Stimulated activated CD8-positive, alpha-beta memory T cell treated with anti-CD3 and anti-CD28 coated beads, Interleukin-7, amount 100 ng/mL, for 1 hour (primary cell): Measurements from ENCODE around the gene RBFA.
"Not testable (repeated sequence)": the region's sequence is repeated elsewhere in the genome, so short reads cannot be mapped to it uniquely, and the experiment has no call there.

ENCODE experiments used
- DNase-seq, 2 donors: peaks; one replicate each; pipeline ENCODE4 v3.0.0-alpha.2; 2020; ENCODE audit warnings: low read depth in 2 of 2

RBFA gene

GRCh38 chr18:80034068-80034851, at the start of gene RBFA:
Gene RBFA (plus strand): TSS chr18:80034434. CDS start chr18:80034496, 62 bp downstream.
- peak; percentile 100 for DNase-seq

GRCh38 chr18:79985172-79985571, 49.1 kb upstream of the RBFA start:
- DNase-seq, result no peak

- no peak for DNase-seq
These were observed 47.5 kb upstream of the RBFA start for GRCh38 chr18:79986726-79987125.

GRCh38 chr18:79987566-79987965, 46.7 kb upstream of the RBFA start:
- no peak for DNase-seq

GRCh38 chr18:79988071-79988450, 46.2 kb upstream of the RBFA start:
- peak; percentile 23 to 39 for DNase-seq

GRCh38 chr18:79988451-79989194, 45.6 kb upstream of the RBFA start, which contains the start of gene TXNL4A:
Gene TXNL4A (minus strand): TSS chr18:79988563. CDS start chr18:79988392, 171 bp downstream.
- peak; percentile 66 to 72 for DNase-seq

- DNase-seq, result no peak
These were observed 45.1 kb upstream of the RBFA start for GRCh38 chr18:79989195-79989497.

- DNase-seq, result no peak
These were observed 42.7 kb upstream of the RBFA start for GRCh38 chr18:79991494-79991893.

GRCh38 chr18:79999701-80000100, 34.5 kb upstream of the RBFA start:
- DNase-seq, result not testable (repeated sequence)

- DNase-seq, result no peak
These were observed 33.4 kb upstream of the RBFA start for GRCh38 chr18:80000877-80001276.

GRCh38 chr18:80002468-80002867, 31.8 kb upstream of the RBFA start:
- DNase-seq, result no peak

GRCh38 chr18:80004600-80005342, 29.5 kb upstream of the RBFA start:
- DNase-seq, result no peak

- DNase-seq, result no peak
These were observed 27.5 kb upstream of the RBFA start for GRCh38 chr18:80006724-80007123.

GRCh38 chr18:80009661-80010550, 24.3 kb upstream of the RBFA start:
- no peak for DNase-seq

- DNase-seq, result no peak
These were observed 23.7 kb upstream of the RBFA start for GRCh38 chr18:80010551-80010906.

- DNase-seq, result not testable (repeated sequence)
These were observed 22.6 kb upstream of the RBFA start for GRCh38 chr18:80011496-80012137.

- DNase-seq, result no peak
These were observed 21.5 kb upstream of the RBFA start for GRCh38 chr18:80012714-80013113.

- no peak for DNase-seq
These were observed 11.6 kb upstream of the RBFA start for GRCh38 chr18:80022613-80023012.

- DNase-seq, result no peak
These were observed 11.1 kb upstream of the RBFA start for GRCh38 chr18:80023173-80023572.

GRCh38 chr18:80026363-80026762, 7.9 kb upstream of the RBFA start:
- no peak for DNase-seq

- DNase-seq, result not testable (repeated sequence)
These were observed 6.5 kb upstream of the RBFA start for GRCh38 chr18:80027719-80028118.
